ENCODE measurements around the gene IFITM5. TPM values are rescaled to one million over a fixed set of nuclear protein-coding genes. Genes with fewer than 3 reads are reported as not detected.
A peak's percentile ranks its signal among the peaks of the same experiment; 100 is the strongest.
"Not testable (repeated sequence)": the region's sequence is repeated elsewhere in the genome, so short reads cannot be mapped to it uniquely, and the experiment has no call there.

IFITM5 gene
- total and polyA plus RNA-seq, 7 donors: not detected

- H3K4me1 ChIP-seq: peaks cover 0 to 56% (median 26%) of the 10 kb centered on the region in 4 donors
- H3K9me3 ChIP-seq, DNase-seq, H3K27me3 ChIP-seq, H3K36me3 ChIP-seq: not testable (repeated sequence)
- TF ChIP-seq POLR2AphosphoS5 (IDR thresholded peaks at IDR 0.05): peak in 1 of 4 donors; percentile 19
- peak overlapping the region; percentile 28 to 55 (median 42) for H3K4me3 ChIP-seq
- H3K27ac ChIP-seq: peak overlapping the region; percentile 76 to 86 (median 80)
- 24 to 35% methylated on average over 5 of the region's 18 CpGs for WGBS, 2 donors
- intact Hi-C loops (cut with DNase I): loop anchor here (2.0 to 10.0 kb wide), 5 partner anchors 47 to 195 kb away; partner anchors contain the start of genes BET1L, PSMD13, RIC8A and RNH1
These were observed 10.8 kb upstream of the IFITM5 start for GRCh38 chr11:309979-310572.

- 44 to 48% methylated on average over 24 of the region's 24 CpGs for WGBS, 2 donors
- H3K9me3 ChIP-seq, H3K27me3 ChIP-seq, DNase-seq, H3K36me3 ChIP-seq: not testable (repeated sequence)
- intact Hi-C loops (cut with DNase I): loop anchor here (2.0 to 10.0 kb wide), 5 partner anchors 48 to 196 kb away; partner anchors contain the start of genes BET1L, PSMD13, RIC8A and RNH1
- Histone ChIP-seq H3K4me1 (peaks cover 0 to 62% (median 28%) of the 10 kb centered on the region in 4 donors), H3K4me3 (peak overlapping the region; percentile 35 to 55 (median 42)), H3K27ac (peak overlapping the region; percentile 76 to 86 (median 80))
These were observed 9.7 kb upstream of the IFITM5 start for GRCh38 chr11:308740-309665.

- Histone ChIP-seq H3K4me1 (peaks cover 0 to 58% (median 23%) of the 10 kb centered on the region in 4 donors), H3K4me3 (peak within 1 kb of the TSS; percentile 35 to 55 (median 42)), H3K27ac (peak within 1 kb of the TSS; percentile 76 to 86 (median 80))
- H3K27me3 ChIP-seq, H3K9me3 ChIP-seq, H3K36me3 ChIP-seq: not testable (repeated sequence)
- peak; percentile 93 for DNase-seq
- intact Hi-C loops (cut with DNase I): loop anchor here (2.0 to 10.0 kb wide), 5 partner anchors 49 to 197 kb away; partner anchors contain the start of genes BET1L, PSMD13, RIC8A and RNH1
- TF ChIP-seq EP300 (IDR thresholded peaks at IDR 0.05) (peak in 1 of 4 donors; percentile 41), POLR2AphosphoS5 (IDR thresholded peaks at IDR 0.05) (peak; percentile 76 to 88 (median 86)), POLR2A (IDR thresholded peaks at IDR 0.05) (peak; percentile 49 to 63)
- 19 to 36% methylated on average over 27 to 28 of the region's 28 CpGs for WGBS, 2 donors
These were observed 8.7 kb upstream of the IFITM5 start, which contains the start of gene IFITM2 for GRCh38 chr11:307766-308708. TSS of gene IFITM2 (plus strand) at chr11:307816. CDS start at chr11:308193, 377 bp downstream.

- TF ChIP-seq POLR2AphosphoS5 (IDR thresholded peaks at IDR 0.05) (no peak), CTCF (IDR thresholded peaks at IDR 0.05) (no peak), POLR2A (IDR thresholded peaks at IDR 0.05) (no peak), EP300 (IDR thresholded peaks at IDR 0.05) (no peak)
- Histone ChIP-seq H3K9me3 (no peaks in the 10 kb centered on the region), H3K27me3 (no peaks in the 10 kb centered on the region), H3K27ac (peak overlapping the region; percentile 37 to 86 (median 80)), H3K36me3 (no peaks in the 10 kb centered on the region), H3K4me1 (peaks cover 0 to 46% (median 18%) of the 10 kb centered on the region in 4 donors), H3K4me3 (no peak overlapping the region)
- intact Hi-C loops (cut with DNase I): loop anchor here (5.0 to 10.0 kb wide), 4 partner anchors 70 to 198 kb away; partner anchors contain the start of genes BET1L, PSMD13, RIC8A and RNH1
- DNase-seq: no peak
- WGBS, 2 donors: 89 to 92% methylated on average over 17 of the region's 17 CpGs
These were observed 7.5 kb upstream of the IFITM5 start for GRCh38 chr11:306645-307371.

- intact Hi-C loops (cut with DNase I): loop anchor here (2.0 to 10.0 kb wide), 5 partner anchors 69 to 199 kb away; partner anchors contain the start of genes BET1L, PSMD13, RIC8A and RNH1
- no peaks in the 10 kb centered on the region for H3K36me3 ChIP-seq
- WGBS, 2 donors: 92 to 93% methylated on average over 10 of the region's 10 CpGs
- no peak overlapping the region for H3K4me3 ChIP-seq
- H3K27me3 ChIP-seq: peaks cover 0 to 5% (median 0%) of the 10 kb centered on the region in 3 donors
- H3K9me3 ChIP-seq: no peaks in the 10 kb centered on the region
- H3K27ac ChIP-seq: peak overlapping the region in 3 of 4 donors; percentile 19 to 86 (median 85)
- no peak for TF ChIP-seq POLR2AphosphoS5 (IDR thresholded peaks at IDR 0.05)
- TF ChIP-seq POLR2A (IDR thresholded peaks at IDR 0.05): no peak
- TF ChIP-seq CTCF (IDR thresholded peaks at IDR 0.05): no peak
- TF ChIP-seq EP300 (IDR thresholded peaks at IDR 0.05): no peak
- DNase-seq: no peak
- H3K4me1 ChIP-seq: peaks cover 0 to 44% (median 15%) of the 10 kb centered on the region in 4 donors
These were observed 6.5 kb upstream of the IFITM5 start for GRCh38 chr11:305844-306211.

Measured in sigmoid colon (tissue), 7 donors.